HG03520 (cell line): ENCODE data around the gene UQCRC1.

Experiments used
- ATAC-seq: cut with Tn5 transposase; IDR thresholded peaks from one replicate; pipeline ENCODE4 v1.9.1; 2021; ENCODE audit warnings: mild to moderate bottlenecking, moderate library complexity; ENCODE audit not compliant: unreplicated experiment

Gene UQCRC1

DNA sequence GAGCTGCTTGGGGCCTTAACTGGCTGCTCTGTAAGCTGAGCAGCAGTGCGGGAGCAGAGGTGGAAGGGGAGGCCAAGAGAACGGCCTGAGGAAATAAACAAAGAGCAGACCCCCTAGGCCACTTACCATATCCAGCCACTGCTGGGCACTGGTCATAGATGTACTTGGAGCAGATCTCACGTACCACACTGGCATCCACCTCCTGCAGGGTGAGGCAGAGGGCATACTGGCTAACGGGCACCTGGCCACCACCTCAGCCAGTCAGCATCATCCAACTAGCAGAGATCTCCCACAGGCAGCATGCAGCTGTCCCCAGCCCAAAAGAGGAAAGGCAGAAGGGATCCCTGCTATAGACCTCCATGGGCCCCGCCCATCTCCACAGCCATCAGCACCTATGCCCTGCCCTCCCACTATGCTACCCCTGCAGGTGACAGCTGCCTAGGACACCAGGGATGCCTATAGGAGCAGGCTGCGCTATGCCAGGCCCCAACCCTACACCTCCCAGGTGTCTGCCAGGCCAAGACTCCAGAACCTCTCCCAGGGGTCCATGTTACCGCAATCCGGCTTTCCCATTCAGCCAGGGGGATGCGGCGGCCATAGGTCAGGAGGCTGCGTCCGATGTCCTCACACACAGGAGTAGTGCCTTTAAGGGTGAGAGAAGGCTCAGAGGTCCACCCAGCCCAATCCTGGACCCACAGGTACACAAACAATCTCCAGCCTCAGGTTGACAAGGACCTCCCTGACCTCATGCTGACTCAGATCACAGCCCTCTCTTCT, 9.7 kb downstream of the UQCRC1 start:
- ATAC-seq: no peak

DNA sequence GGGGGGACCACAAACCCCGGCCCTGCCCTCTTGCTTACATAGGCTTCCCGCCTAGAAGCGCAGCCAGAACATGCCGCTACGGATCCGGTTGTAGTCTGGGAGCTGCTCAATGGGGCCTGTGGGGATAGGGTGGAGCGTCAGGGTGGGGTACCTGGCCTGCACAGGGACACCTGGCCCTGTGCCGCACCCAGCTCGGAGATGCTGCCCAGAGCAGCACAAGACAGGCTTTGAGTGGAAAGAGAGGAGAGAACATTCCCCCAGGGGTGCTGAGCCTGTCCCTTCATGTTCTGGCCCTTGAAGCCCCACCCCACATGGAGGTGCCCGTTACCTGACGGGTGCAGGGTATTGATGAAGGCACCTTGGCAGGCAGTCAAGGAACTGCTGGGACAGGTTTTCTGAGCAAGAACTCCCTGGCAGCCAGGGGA, 10.4 kb downstream of the UQCRC1 start:
- ATAC-seq: no peak

GRCh38 chr3:48598323-48599076, 10.9 kb downstream of the UQCRC1 start:
- no peak for ATAC-seq

- ATAC-seq: no peak
Observed at GRCh38 chr3:48597408-48597800, 12.0 kb downstream of the UQCRC1 start.

- ATAC-seq: no peak
Observed at GRCh38 chr3:48596676-48597407, 12.6 kb downstream of the UQCRC1 start.

DNA sequence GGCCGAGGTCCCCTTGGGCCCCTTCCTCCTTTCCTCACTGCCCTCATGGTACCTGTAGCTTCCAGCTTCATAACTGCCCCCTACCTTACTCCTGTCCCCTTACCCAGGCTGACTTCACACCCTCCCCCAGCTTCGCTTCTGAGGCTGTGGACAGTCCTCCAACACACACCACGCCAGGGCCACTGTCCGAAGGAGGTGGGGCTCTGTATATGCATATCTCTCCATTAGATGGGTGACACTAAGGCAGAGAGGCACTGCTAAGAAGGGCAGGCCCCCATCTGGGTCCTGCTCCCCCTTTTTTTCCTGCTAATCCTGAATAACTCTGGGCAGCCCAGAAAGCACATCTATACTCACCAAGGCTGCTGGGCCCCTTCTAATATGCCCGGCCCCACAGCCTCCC, 13.3 kb downstream of the UQCRC1 start:
- ATAC-seq: no peak

DNA sequence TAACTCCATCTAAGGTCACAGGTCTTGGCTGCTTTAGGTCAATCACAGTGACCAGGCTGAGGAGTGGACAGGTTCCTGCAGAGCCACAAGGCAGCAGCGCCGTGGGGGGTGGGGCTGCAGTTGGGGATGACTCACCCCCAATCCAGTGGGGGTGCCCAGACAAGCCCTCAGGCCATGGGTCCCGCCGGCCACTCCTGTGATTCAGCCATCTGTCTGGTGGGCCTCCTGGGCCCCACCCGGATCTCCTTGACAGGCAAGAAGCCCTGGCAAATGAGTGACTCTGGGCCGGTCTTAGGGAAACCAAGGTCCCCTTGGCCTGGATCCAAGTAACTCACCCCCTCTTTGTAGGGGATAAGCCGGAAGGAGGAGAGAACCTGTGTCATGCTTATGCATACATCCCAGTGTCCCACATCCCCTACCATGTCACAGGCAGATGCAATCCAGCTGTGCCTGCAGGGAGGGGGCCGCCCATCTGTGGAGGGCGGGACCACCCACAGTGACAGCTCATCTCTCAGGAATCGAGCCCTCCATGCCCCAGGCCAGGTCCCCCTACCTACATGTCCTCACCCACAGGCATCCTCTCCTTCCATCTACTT, 13.8 kb downstream of the UQCRC1 start:
- no peak for ATAC-seq

GRCh38 chr3:48595075-48595525, 14.3 kb downstream of the UQCRC1 start, which contains the start of gene COL7A1:
Gene COL7A1, minus strand, starts transcription at chr3:48595329. Its CDS starts 170 bp downstream, at chr3:48595159.
- ATAC-seq: no peak

DNA sequence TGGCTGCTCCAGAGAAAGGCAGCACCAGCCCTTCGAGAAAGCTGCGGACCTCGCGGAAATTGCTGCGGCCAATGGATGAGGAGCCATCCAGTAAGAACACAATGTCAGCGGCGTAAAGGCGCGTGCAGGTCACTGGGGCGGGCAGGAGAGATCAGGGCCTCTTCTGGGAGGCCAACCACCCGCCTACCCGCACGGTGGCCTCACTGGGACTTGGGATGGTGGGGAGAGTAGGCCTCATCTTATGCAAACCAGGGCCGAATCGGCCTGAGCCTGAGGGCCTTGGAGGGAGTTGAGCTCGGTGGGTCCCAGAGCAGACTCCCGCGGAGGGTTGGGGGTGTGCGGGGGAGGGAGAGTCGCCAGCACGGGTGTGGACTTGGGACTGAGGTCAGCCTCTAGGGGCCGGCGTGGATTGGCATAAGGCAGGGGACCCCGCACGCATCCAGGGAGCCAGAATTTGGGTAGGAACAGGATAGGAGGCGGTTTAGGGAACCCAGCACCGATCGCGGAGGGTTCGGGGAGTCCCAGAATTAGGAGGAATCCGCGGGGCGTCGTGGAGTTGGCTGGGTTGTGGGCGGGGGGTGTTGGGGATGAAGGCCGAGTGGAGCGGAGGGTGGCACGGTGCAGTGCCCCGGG, 14.9 kb downstream of the UQCRC1 start:
- no peak for ATAC-seq

GRCh38 chr3:48593337-48593736, 16.1 kb downstream of the UQCRC1 start:
- ATAC-seq: no peak

DNA sequence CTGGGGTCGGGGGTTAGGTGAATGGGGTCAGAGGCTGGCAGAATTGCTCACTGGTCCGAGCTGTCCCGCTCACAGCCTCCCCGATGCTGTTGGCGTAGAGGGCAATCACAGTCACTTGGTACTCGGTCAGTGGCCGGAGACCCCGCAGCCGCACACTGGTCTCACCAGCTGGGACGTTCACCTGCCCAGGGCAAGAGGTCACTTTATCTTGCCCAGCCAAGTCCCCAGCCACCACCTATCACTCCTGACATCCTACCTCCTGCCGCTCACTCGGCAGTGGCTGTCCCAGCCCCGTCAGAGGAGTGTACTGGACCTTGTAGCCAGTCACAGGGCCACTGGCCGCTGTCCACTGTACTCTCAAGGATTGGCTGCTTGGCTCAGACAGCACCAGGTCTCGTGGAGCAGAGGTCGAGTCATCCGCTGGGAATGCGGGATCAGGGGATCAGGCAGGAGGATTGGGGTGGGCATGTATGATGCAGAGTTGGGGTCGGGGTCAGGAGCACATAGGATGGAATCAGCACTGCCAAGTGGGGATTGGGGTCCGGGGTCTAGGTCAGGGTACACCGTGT, 16.8 kb downstream of the UQCRC1 start:
- ATAC-seq: no peak

DNA sequence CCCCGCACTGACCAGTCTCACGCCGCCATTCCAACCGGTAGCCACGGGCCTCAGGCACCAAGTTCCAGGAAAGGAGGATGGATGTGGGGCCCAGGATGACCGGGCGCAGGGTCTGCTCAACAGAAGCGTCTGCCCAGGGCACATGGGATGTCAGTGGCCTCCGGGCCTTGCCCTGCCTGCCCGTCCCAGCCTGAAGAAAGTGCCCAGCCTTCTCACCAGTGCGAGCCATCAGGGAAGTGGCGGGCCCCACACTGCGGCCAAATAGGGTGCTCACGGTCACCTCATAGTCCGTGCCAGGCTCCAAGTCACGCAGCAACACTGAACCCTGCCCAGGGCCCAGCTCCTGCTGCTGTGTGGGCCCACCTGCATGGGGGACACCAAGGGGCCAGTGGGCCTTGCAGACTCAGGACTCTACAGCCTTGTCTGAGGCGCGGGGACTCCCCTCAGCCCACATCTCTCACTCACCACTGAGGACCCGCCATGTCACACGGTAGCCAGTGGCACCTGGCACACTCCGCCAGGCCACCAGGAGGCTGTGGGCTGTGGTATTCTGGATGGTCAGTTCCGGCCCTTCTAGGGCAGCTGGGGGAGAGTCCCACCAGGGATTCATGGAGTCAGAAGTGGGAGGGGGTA, 17.4 kb downstream of the UQCRC1 start:
- no peak for ATAC-seq

- ATAC-seq: no peak
Observed at GRCh38 chr3:48591436-48591835, 18.0 kb downstream of the UQCRC1 start.

DNA sequence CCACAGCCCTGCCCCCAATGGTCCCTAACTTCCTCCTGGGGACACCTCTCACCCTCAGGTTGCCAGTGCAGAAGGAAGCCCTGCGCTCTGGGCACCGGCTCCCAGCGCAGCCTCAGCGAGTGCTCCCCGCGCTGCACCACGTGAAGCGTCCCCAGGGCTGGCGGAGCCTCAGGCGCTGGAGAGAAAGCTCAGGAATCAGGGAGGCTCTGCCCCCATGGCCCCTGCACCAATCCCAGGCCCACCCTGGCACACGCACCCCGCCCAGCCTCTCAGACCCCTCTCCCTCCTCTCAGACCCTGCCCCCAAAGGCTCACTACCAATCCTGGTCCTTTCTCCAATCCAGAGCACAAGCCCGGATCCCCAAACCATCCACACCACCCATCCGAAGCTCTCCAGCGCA, 21.2 kb downstream of the UQCRC1 start:
- no peak for ATAC-seq

- no peak for ATAC-seq
Observed at GRCh38 chr3:48587686-48588085, 21.8 kb downstream of the UQCRC1 start.

DNA sequence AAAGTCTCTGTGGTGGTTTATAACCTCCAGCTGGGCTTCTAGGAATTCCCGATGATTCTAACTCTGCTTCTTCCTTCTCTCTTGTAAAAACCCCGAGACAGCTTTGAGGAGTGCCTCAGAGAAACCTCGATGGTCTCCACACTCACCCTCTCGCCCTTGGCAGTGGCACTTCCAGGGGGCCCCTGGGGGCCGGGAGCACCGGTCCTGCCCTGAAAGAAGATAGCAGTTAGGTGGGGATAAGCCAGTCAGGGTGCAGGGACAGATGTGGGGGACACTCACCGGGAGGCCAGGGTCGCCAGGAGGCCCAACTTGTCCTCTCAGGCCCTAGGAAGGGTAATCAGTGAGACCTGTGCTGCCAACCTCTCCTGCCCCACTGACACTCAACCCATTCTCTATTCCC, 24.0 kb downstream of the UQCRC1 start:
- ATAC-seq: no peak

GRCh38 chr3:48584836-48585235, 24.6 kb downstream of the UQCRC1 start:
- no peak for ATAC-seq

- ATAC-seq: no peak
Observed at GRCh38 chr3:48581621-48582481, 27.6 kb downstream of the UQCRC1 start.

DNA sequence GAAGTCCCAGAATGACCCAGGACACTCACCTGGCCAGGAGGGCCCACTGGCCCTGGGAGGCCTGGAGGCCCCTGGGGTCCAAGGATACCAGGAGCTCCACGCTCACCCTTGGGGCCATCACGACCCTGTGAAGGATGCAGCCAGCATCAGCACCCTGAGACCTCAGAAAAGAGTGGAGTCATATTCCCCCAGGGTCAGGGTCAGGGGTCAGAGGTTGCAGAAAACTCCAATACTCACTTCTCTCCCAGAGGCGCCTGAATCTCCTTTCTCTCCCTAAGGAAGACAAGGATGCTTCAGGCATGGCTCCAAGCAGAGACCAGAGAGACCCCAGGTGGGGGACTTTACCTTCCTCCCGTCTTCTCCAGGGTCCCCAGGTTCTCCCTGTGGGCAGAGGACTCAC, 32.8 kb downstream of the UQCRC1 start:
- ATAC-seq: no peak
